ENCODE measurements around the gene MIPOL1.
"Not testable (repeated sequence)": the region's sequence is repeated elsewhere in the genome, so short reads cannot be mapped to it uniquely, and the experiment has no call there.

The MIPOL1 gene

DNA sequence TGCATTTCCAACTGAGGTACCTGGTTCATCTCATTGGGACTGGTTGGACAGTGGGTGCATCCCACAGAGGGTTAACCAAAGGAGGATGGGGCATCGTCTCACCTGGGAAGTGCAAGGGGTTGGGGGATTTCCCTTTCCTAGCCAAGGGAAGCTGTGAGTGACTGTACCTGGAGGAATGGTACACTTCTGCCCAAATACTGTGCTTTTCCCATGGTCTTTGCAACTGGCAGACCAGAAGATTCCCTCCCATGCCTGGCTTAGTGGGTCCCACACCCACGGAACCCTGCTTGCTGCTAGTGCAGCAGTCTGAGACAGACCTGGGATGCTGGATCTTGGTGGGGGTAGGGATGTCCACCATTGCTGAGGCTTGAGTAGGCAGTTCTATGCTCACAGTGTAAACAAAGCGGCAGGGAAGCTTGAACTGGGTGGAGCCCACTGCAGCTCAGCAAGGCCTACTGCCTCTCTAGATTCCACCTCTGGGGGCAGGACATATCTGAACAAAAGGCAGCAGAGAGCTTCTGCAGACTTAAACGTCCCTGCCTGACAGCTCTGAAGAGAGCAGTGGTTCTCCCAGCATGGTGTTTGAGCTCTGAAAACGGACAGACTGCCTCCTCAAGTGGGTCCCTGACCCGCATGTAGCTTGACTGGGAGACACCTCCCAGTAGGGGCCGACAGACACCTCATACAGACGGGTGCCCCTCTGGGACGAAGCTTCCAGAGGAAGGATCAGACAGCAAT lies 9.7 kb upstream of the MIPOL1 start:
- not testable (repeated sequence) for DNase-seq

DNA sequence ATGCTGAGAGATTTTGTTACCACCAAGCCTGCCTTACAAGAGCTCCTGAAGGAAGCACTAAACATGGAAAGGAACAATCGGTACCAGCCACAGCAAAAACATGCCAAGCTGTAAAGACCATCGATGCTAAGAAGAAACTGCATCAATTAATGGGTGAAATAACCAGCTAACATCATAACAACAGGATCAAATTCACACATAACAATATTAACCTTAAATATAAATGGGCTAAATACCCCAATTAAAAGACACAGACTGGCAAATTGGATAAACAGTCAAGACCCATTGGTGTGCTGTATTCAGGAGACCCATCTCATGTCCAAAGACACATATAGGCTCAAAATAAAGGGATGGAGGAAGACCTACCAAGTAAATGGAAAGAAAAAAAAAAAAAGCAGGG lies 8.0 kb upstream of the MIPOL1 start:
- DNase-seq = not testable (repeated sequence)

DNA sequence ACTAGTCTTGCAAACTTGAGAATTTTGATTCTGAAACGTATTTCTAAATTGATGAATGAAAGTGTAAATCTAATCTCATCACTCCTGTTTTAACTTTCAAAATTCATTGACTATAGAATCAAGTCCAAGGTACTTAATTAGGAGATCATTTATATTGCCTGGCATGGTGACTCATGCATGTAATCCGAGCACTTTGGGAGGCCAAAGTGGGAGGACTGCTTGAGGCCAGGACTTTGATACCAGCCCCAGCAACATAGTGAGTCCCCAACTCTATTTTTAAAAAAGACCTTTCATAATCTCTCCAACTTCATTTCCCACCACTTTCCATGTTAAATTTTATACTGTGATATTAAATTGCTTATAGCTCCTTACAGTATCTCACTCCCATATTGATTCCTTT lies 3.0 kb upstream of the MIPOL1 start:
- no peak for DNase-seq

DNA sequence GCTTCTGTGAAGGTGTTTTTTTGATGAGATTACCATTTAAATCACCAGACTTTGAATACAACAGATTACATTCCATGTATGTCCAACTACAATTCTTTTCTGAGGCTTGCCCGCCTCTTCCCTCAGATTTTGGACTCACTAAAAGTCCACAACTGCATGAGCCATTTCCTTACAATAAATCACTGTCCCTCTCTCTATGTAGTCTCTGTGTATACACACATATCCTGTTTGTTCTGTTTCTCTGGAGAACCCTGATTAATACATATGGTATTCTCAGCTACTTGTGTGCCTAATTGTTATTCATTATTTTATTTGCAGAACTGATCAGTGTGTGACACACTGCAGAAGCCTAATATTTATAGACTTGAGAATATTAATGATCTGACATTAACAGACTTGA lies 2.4 kb upstream of the MIPOL1 start:
- DNase-seq = no peak

DNA sequence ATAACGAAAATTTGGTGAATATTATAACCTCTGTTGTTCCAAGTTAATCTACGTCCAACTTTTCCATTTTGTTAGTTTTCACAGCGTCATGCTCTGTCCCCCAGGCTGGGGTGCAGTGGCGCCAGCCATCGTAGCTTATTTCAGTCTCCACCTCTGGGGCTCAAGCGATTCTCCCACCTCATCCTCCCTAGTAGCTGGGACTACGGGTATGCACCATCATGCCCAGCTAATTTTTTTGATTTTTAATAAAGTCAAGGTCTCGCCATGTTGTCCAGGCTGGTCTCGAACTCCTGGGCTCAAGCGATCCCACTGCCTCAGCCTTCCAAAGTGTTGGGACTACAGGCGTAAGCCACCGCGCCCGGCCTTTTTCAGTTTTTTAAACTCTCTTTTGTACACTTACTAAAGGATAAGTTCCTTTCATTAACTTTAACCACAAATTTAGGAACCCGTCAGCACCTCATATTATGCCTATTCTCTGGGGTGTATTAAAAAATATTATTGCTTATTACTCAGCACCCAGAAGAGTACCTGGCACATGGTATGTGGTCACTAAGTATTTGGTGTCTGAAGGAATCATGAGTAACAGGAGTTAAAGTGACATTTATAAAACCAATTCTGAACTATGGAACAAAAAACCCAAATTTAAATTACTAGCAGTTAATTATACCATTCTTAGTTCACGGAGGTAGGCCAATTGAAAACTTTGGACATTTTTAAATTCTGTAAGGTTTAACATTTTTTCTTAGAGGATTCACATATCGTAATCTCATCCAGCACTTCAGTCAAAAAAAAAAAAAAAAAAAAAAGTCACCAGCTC lies 925 bp upstream of the MIPOL1 start:
- DNase-seq = no peak

DNA sequence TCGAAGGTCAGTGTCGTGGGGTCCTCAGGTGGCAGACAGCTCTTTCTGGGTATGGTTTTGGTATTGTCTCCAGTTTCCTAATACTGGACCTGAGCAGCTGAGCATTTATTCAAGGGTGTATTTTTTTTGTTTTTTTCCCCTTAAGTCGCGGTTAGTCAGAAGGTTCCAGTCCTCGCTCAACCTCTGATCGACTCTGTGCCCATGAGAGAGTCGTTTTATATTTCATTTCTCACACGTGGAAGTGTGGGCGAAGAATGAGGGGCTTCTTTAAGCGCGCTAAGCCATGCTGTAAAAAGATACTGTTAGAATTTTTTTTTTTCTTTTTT lies 499 bp downstream of the MIPOL1 start:
- DNase-seq = peak; percentile 43

DNA sequence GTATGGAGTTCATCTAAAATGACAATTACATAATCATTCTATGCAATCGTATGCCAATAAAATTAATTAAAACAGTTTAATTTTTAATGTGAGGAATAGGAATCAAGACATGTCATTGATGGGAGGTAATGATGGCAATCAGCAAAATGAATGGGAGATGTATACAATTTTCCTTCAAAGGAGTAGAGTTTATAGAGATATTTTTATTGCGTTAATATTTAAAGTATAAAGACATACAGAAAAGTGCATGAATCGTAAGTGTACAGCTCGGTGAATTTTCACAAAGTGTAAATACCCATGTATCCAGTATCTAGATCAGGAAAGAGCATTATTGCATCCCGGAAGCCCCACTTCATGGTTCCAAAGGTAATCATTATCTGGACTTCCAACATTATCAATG lies 1.2 kb downstream of the MIPOL1 start:
- DNase-seq = no peak

DNA sequence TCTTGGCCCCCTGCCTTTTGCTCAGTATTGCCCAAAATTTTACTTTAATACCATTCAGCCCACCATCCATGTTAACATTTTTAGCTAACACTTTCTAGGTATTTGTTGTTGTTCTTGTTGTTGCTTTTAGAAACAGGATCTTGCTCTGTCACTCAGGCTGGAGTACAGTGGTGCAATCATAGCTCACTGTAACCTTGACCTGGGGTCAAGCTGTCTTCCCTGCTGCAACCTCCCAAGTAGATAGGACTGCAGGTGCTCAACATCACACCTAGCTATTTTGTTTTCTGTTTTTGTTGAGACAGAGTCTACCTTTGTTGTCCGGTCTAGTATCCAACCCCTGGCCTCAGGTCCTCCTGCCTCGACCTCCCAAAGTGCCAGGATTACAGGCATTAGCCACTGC lies 4.0 kb downstream of the MIPOL1 start:
- DNase-seq = no peak

DNA sequence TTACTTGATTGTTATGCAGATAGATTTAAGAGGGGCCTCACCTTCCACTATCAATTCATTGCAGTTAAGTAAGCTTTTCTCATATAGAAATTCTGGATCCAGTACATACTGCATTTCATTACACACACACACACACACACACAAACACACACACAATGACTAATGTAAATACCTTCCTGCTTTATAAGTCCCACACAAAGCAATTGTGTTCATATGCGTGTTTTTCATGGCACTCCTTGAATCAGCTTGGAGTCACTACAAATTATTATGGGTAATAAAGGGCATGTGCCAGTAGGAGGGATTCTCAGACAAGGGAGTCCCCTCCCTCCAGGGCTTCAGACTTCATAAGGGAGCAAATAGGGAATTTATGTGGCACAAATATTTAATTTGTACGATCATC lies 4.5 kb downstream of the MIPOL1 start:
- no peak for DNase-seq

DNA sequence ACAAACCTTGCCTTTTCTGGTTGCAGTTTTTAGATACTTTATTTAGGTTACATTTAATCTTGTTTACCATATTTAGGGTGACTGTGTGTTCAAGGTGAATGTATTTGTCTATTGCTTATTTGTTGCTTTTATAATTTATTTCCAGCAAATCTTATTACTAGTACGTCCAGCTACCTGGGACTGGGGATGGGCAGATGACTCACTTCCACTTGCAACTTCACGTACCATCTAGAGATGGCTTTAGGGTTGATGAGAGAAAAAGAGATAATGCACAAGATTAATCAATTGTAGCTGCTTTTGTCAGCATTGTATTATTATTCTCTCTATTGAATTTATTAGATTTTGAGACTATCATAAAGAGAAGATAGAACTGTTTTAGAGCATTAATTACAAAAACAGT lies 5.1 kb downstream of the MIPOL1 start:
- DNase-seq = no peak

DNA sequence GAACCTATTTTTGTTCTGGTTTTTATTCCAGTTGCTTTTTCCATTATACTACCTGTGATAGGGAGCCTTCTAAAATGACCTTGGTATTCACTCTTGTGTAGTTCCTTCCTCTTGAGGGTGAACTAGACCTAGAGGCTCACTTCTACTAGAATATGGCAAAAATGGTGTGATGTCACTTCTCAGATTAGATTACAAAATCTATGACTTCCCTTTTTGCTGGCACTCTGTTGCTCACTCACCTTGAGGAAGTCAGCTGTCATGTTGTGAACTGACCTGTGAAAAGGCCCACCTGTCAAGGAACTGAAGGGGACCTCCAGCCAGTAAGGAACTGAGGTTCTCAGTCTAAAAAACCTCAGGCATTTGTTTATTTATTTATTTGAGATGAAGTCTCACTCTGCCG lies 5.7 kb downstream of the MIPOL1 start:
- no peak for DNase-seq

DNA sequence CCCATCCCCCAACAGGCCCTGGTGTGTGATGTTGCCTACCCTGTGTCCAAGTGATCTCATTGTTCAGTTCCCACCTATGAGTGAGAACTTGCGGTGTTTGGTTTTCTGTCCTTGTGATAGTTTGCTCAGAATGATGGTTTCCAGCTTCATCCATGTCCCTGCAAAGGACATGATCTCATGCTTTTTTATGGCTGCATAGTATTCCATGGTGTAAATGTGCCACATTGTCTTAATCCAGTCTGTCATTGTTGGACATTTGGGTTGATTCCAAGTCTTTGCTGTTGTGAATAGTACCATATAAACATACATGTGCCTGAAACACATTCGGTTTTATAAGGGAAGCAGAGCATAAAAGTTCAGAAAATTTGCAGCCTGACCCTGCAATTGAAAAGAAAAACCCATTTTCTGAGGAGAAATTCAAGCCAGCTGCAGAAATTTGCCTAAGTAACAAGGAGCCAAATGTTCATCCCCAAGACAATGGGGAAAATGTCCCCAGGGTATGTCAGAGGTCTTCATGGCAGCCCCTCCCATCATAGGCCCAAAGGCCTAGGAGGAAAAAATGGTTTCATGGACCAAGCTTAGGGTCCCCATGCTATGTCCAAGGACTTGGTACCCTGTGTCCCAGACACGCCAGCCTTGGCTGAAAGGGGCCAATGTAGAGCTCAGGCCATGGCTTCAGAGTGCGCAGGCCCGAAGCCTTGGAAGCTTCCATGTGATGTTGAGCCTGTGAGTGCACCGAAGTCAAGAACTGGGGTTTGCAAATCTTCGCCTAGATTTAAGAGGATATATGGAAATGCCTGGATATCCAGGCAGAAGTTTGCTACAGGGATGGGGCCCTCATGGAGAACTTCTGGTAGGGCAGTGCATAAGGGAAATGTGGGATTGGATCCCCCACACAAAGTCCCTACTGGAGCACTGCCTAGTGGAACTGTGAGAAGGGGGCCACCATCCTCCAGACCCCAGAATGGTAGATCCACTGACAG lies 8.2 kb downstream of the MIPOL1 start:
- not testable (repeated sequence) for DNase-seq

DNA sequence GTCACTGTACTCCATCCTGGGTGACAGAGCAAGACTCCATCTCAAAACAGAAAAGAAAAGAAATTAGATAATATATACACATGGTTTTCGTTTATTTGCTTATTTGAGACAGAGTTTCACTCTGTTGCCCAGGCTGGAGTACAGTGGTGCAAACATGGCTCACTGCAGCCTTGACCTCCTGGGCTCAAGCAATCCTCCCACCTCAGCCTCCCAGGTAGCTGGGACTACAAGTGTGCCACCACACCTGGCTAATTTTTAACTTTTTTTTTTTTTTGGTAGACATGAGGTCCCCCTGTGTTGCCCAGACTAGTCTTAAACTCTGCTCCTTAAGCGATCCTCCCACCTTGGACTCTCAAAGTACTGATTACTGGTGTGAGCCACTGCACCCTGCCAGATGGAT lies 11.9 kb downstream of the MIPOL1 start:
- DNase-seq = not testable (repeated sequence)

DNA sequence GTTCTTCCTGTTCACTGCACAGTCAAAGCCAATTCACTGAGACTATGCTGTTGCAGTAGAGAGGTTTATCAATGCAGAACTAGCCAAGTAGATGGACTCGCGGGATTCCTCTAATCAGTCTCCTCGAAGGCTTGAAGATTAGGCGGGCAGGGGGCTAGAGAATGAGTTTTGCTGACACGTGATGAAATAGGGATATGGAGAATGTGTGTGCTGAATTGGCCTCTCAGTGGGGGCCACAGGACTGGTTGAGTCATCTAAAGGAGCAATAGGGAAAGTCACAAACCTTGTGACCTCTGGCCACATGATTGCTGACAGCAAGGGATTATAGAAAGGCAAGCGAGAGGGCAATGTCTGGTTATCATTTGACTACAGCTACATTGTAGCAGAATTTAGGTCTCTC lies 12.7 kb downstream of the MIPOL1 start:
- no peak for DNase-seq

DNA sequence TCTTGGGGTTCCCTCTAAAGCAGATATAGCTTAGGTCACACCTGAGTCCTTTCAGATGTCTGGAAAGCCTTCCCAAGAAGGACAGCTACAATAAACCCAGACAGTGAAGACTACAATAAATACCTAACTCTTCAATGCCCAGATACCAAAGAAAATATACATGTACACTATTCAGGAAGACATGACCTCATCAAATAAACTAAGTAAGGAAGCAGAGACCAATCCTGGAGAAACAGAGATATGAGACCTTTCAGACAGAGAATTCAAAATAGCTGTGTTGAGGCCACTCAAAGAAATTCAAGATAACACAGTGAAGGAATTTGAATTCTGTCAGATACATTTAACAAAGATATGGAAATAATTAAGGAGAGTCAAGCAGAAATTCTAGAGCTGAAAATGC lies 15.3 kb downstream of the MIPOL1 start:
- no peak for DNase-seq

DNA sequence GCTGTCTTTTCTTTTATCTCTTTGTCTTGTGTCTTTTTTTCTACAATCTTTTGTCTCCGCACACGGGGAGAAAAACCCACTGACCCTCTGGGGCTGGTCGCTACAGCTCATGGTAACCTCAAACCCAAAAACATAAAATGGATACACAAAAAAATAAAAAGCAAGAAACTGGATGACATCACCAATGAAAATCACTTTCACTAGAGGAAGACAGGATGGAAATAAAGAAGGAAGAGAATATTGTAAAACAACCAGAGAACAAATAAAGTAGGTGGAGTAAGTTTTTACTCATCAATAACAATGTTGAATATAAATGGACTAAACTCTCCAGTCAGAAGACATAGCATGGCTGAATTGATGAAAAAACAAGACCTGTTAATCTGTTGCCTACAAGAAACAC lies 17.6 kb downstream of the MIPOL1 start:
- no peak for DNase-seq

DNA sequence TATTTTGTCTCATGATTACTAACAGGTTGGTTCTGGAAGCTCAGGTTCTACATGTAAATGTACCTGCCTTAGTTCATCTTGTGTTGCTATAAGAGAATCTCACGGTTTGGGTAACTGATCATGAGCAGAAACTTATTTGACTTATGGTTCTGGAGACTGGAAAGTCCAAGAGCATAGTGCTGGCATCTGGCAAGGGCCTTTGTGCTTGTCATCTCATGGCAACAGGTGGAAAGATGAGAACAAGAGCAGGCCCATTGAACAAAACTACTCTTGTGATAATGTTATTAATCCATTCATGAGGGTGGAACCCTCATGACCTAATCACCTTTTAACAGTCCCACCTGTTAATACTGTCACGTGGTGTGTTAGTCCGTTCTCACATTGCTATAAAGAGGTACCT lies 23.3 kb downstream of the MIPOL1 start:
- no peak for DNase-seq

DNA sequence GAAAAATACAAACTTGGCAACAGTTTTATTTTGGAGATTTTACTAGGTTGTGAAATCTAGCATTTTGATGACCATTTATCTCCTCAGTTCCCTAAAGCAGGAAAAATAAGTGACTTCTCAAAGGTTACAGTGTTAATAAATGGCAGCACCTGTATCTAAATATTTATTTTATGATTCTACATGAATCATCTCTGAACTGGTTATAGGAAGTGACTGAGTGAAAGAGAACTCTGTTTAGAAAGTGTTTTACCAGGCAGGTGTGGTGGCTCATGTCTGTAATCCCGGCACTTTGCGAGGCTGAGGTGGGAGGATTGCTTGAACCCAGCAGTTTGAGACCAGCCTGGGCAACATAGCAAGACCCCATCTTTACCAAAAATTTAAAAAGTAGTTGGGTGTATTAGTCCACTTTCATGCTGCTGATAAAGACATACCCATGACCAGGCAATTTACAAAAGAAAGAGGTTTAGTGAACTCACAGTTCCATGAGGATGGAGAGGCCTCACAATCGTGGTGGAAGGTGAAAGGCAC lies 26.3 kb downstream of the MIPOL1 start:
- DNase-seq = no peak

DNA sequence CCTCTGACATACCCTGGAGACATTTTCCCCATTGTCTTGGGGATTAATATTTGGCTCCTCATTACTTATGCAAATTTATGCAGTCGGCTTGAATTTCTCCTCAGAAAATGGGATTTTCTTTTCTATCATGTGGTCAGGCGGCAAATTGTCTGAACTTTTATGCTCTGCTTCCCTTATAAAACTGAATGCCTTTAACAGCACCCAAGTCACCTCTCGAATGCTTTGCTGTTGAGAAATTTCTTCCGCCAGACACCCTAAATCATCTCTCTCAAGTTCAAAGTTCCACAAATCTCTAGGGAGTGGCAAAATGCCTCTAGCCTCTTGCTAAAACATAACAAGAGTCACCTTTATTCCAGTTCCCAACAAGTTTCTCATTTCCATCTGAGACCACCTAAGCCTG lies 27.9 kb downstream of the MIPOL1 start:
- DNase-seq = not testable (repeated sequence)

DNA sequence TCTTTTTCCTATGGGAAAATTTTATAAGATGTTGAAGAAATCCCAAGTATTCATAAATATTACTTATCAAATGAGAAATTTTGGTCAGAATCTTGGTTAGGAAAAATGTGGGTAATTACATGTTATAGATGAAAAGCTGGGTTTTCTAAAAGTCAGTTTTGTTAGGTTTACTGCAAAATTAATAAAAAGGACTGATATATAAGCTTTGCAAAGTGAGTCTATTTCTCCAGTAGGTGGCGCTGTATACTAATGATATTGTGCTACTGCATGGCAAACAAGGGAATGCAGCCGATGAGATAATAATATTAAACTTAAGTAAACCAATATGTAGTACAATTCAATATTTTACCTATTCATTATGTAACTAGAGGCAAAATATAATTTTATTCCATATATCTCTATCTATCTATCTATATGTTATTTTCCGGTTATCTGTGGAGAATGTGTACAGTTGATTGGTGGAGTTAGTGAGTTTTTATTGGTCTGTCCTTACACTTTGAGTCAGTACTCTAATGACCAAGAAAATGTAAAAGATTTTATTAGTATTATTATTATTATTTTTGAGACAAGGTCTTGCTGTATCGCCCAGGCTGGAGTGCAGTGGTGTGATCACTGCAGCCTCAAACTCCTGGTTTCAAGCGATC lies 32.9 kb downstream of the MIPOL1 start:
- DNase-seq = peak; percentile 77

DNA sequence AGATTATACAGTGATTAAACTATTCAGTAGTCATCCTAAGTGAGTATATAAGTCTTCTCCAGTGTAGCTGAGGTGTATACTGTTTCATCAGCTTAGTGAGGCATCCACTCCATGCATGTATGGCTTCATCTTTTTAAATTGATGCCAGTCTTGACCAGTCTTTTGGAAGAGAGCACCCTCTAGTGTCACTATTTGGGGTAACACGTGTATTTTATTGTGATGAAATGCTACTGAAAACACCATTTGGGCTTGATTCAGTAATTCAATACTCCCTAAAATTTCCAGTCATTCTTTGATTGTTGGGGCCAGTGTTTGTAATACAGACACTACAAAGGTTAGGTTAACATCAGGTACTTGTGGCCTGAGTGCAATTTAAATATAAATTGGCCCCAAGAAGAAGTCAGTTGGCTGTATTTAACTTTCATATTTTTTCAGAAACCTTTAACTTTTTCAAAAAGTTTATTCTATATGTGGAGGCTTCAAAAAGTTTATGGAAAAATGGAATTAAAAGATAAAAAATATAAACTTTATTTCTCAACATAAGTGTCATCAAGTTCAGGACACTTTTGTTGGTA lies 35.3 kb downstream of the MIPOL1 start:
- DNase-seq = peak; percentile 65

DNA sequence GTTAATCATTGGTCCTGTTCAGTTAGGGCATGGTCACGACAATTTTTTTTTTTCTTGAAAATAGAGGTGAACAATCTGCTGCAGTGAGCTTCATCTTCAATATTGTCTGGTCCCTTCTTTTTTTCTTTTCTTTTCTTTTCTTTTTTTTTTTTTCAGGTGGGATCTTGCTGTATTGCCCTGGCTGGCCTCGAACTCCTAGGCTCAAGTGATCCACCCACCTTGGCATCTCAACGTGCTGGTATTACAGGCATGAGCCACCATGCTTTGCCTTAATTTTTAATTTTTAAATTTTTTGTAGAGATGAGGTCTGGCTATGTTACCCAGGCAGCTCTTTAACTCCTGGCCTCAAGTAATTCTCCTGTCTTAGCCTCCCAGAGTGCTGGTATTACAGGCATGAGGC lies 36.5 kb downstream of the MIPOL1 start:
- DNase-seq = no peak
